ENCODE results near the gene SUPT5H. TPM values are rescaled to one million over a fixed set of nuclear protein-coding genes. Genes with fewer than 3 reads are reported as not detected.

SUPT5H gene
- total and polyA plus RNA-seq, 4 donors = 55.1 to 127 (median 87.9) TPM

GRCh38 chr19:39507715-39508364 lies 62.5 kb downstream of the SUPT5H start:
- H3K36me3 ChIP-seq (ENCODE audit: control insufficient read depth in 4 of 4, insufficient read depth in 4 of 4, low read length in 4 of 4) = no peaks in the 10 kb centered on the region
- no peak overlapping the region for H3K9ac ChIP-seq (ENCODE audit: insufficient read depth in 1 of 2, low read length in 2 of 2)
- H3K4me1 ChIP-seq (ENCODE audit: control insufficient read depth in 5 of 5, insufficient read depth in 5 of 5, low read length in 5 of 5) = peaks cover 0 to 6% (median 0%) of the 10 kb centered on the region in 5 donors
- ATAC-seq (ENCODE audit: insufficient read depth, low FRiP score) (no peak), DNase-seq (no peak)
- no peak overlapping the region for H3K27ac ChIP-seq (ENCODE audit: low read depth in 1 of 2, low read length in 1 of 2)
- TF ChIP-seq, protein P1, sequence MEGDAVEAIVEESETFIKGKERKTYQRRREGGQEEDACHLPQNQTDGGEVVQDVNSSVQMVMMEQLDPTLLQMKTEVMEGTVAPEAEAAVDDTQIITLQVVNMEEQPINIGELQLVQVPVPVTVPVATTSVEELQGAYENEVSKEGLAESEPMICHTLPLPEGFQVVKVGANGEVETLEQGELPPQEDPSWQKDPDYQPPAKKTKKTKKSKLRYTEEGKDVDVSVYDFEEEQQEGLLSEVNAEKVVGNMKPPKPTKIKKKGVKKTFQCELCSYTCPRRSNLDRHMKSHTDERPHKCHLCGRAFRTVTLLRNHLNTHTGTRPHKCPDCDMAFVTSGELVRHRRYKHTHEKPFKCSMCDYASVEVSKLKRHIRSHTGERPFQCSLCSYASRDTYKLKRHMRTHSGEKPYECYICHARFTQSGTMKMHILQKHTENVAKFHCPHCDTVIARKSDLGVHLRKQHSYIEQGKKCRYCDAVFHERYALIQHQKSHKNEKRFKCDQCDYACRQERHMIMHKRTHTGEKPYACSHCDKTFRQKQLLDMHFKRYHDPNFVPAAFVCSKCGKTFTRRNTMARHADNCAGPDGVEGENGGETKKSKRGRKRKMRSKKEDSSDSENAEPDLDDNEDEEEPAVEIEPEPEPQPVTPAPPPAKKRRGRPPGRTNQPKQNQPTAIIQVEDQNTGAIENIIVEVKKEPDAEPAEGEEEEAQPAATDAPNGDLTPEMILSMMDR (IDR thresholded peaks at IDR 0.05; ENCODE audit: control extremely low read depth, extremely low read depth) = no peak
- WGBS, 2 donors = 45 to 49% methylated on average over 24 of the region's 24 CpGs
- H3K27me3 ChIP-seq (ENCODE audit: control insufficient read depth in 3 of 3, insufficient read depth in 3 of 3, low read length in 2 of 3) = peaks cover 3 to 24% (median 22%) of the 10 kb centered on the region in 3 donors
- H3K9me3 ChIP-seq (ENCODE audit: control insufficient read depth in 4 of 4, insufficient read depth in 3 of 4, low read length in 3 of 4) = peaks cover 0 to 5% (median 0%) of the 10 kb centered on the region in 4 donors
- no peak overlapping the region for H3K4me3 ChIP-seq

GRCh38 chr19:39508629-39509028 lies 63.2 kb downstream of the SUPT5H start:
- H3K4me3 ChIP-seq = no peak overlapping the region
- H3K9ac ChIP-seq (ENCODE audit: insufficient read depth in 1 of 2, low read length in 2 of 2) = no peak overlapping the region
- WGBS, 2 donors = 88 to 92% methylated on average over 9 of the region's 9 CpGs
- no peak overlapping the region for H3K27ac ChIP-seq (ENCODE audit: low read depth in 1 of 2, low read length in 1 of 2)
- no peaks in the 10 kb centered on the region for H3K36me3 ChIP-seq (ENCODE audit: control insufficient read depth in 4 of 4, insufficient read depth in 4 of 4, low read length in 4 of 4)
- H3K27me3 ChIP-seq (ENCODE audit: control insufficient read depth in 3 of 3, insufficient read depth in 3 of 3, low read length in 2 of 3) = peaks cover 3 to 25% (median 18%) of the 10 kb centered on the region in 3 donors
- no peak for DNase-seq
- H3K9me3 ChIP-seq (ENCODE audit: control insufficient read depth in 4 of 4, insufficient read depth in 3 of 4, low read length in 3 of 4) = peaks cover 0 to 5% (median 0%) of the 10 kb centered on the region in 4 donors
- H3K4me1 ChIP-seq (ENCODE audit: control insufficient read depth in 5 of 5, insufficient read depth in 5 of 5, low read length in 5 of 5) = peaks cover 0 to 5% (median 0%) of the 10 kb centered on the region in 5 donors
- ATAC-seq (ENCODE audit: insufficient read depth, low FRiP score) = no peak
- TF ChIP-seq, protein P1 (IDR thresholded peaks at IDR 0.05; ENCODE audit: control extremely low read depth, extremely low read depth) = no peak

GRCh38 chr19:39509233-39509632 lies 63.9 kb downstream of the SUPT5H start:
- ATAC-seq (ENCODE audit: insufficient read depth, low FRiP score) (no peak), DNase-seq (no peak)
- Histone ChIP-seq H3K27ac (ENCODE audit: low read depth in 1 of 2, low read length in 1 of 2) (no peak overlapping the region), H3K9ac (ENCODE audit: insufficient read depth in 1 of 2, low read length in 2 of 2) (no peak overlapping the region), H3K36me3 (ENCODE audit: control insufficient read depth in 4 of 4, insufficient read depth in 4 of 4, low read length in 4 of 4) (no peaks in the 10 kb centered on the region), H3K9me3 (ENCODE audit: control insufficient read depth in 4 of 4, insufficient read depth in 3 of 4, low read length in 3 of 4) (peaks cover 0 to 5% (median 0%) of the 10 kb centered on the region in 4 donors), H3K27me3 (ENCODE audit: control insufficient read depth in 3 of 3, insufficient read depth in 3 of 3, low read length in 2 of 3) (peaks cover 3 to 27% (median 24%) of the 10 kb centered on the region in 3 donors), H3K4me3 (no peak overlapping the region), H3K4me1 (ENCODE audit: control insufficient read depth in 5 of 5, insufficient read depth in 5 of 5, low read length in 5 of 5) (peaks cover 0 to 5% (median 0%) of the 10 kb centered on the region in 5 donors)
- 58 to 69% methylated on average over 2 of the region's 2 CpGs for WGBS, 2 donors
- TF ChIP-seq, protein P1 (IDR thresholded peaks at IDR 0.05; ENCODE audit: control extremely low read depth, extremely low read depth) = no peak
